Endothelial cell of umbilical vein (primary cell): ENCODE measurements around the gene LITAF. TPM values are rescaled to one million over a fixed set of nuclear protein-coding genes. Genes with fewer than 3 reads are reported as not detected.

Experiments
- BruUV-seq: library from RNA; stranded (reverse); fragments of 400-500 nt; replicated peaks from 2 replicates; lab custom pipeline; 2021; lab: Mats Ljungman, UMichigan
- CTCF ChIA-PET: fragments of 300-600, 350-600 bp; sonication (Branson Sonifier 250); formaldehyde crosslinking; loops from one replicate; lab custom pipeline; 2021; ENCODE audit warnings: antibody characterized with exemption, inconsistent platforms; lab: Charles Lee
- POLR2A ChIA-PET: fragments of 300-600, 350-600 bp; sonication (Branson Sonifier 250); formaldehyde crosslinking; loops from one replicate; lab custom pipeline; 2021; ENCODE audit warnings: antibody characterized with exemption, inconsistent platforms; lab: Charles Lee
- DNase-seq: peaks from one replicate; pipeline ENCODE4 v3.0.0-alpha.2; 2011; ENCODE audit warnings: low read depth, low spot score
- FAIRE-seq: peaks from 2 replicates; lab custom pipeline; 2011; peaks lifted over from hg19 to GRCh38; lab: Jason Lieb, UNC
- H2AFZ ChIP-seq: 2 replicates; pipeline ENCODE4 v1.6.0; 2012; ENCODE audit warnings: low read depth, low read length, control low read depth, inconsistent platforms
- H3K27ac ChIP-seq: 2 replicates; pipeline ENCODE4 v1.5.1; 2011; ENCODE audit warnings: low read depth, mild to moderate bottlenecking, control low read depth, low read length, moderate library complexity; ENCODE audit not compliant: insufficient read depth
- H3K27me3 ChIP-seq, 2 experiments: 2 replicates each; pipeline versions ENCODE4 v1.6.0 to v1.6.1; 2011; ENCODE audit warnings: low read length in 2 of 2, mixed read lengths in 1 of 2; ENCODE audit not compliant: control insufficient read depth in 2 of 2, insufficient read depth in 2 of 2
- H3K36me3 ChIP-seq, 2 experiments: 2 replicates in 1 of 2; 3 replicates in 1 of 2; pipeline ENCODE4 v1.5.1; 2011; ENCODE audit warnings: low read length in 2 of 2, mild to moderate bottlenecking in 1 of 2, moderate library complexity in 1 of 2; ENCODE audit not compliant: control insufficient read depth in 2 of 2, insufficient read depth in 2 of 2; ENCODE audit errors: extremely low read depth in 1 of 2
- H3K4me1 ChIP-seq: 3 replicates; pipeline ENCODE4 v1.5.1; 2011; ENCODE audit warnings: mild to moderate bottlenecking, low read length; ENCODE audit not compliant: control insufficient read depth, insufficient read depth; ENCODE audit errors: extremely low read depth
- H3K4me2 ChIP-seq: 2 replicates; pipeline ENCODE4 v1.6.1; 2011; ENCODE audit warnings: low read length, control low read depth, mixed read lengths; ENCODE audit not compliant: insufficient read depth
- H3K4me3 ChIP-seq, 3 experiments: fragments of 200-600 bp in 1 of 3; sonication (generic), shearing (Covaris generic) in 1 of 3; replicated peaks in 1 of 3; 2 replicates each; pipeline ENCODE4 v1.5.1; 2011 to 2016; ENCODE audit warnings: control low read depth in 3 of 3, low read length in 3 of 3, mild to moderate bottlenecking in 2 of 3, inconsistent platforms in 1 of 3, low read depth in 1 of 3, moderate library complexity in 1 of 3; ENCODE audit not compliant: insufficient read depth in 1 of 3
- H3K79me2 ChIP-seq: 2 replicates; pipeline ENCODE4 v1.6.0; 2012; ENCODE audit warnings: low read length, inconsistent platforms; ENCODE audit not compliant: control insufficient read depth, insufficient read depth
- H3K9ac ChIP-seq: replicated peaks from 2 replicates; pipeline ENCODE3; 2011; ENCODE audit warnings: low read length, control low read depth; ENCODE audit not compliant: insufficient read depth; ENCODE audit errors: extremely low read depth
- H3K9me1 ChIP-seq: replicated peaks from 3 replicates; pipeline ENCODE4 v1.6.0; 2011; ENCODE audit warnings: mild to moderate bottlenecking, low read length; ENCODE audit not compliant: control insufficient read depth, insufficient read depth; ENCODE audit errors: extremely low read depth
- H3K9me3 ChIP-seq: replicated peaks from 2 replicates; pipeline ENCODE4 v1.5.1; 2012; ENCODE audit warnings: low read length, inconsistent platforms; ENCODE audit not compliant: control insufficient read depth, insufficient read depth
- H4K20me1 ChIP-seq: replicated peaks from 2 replicates; pipeline ENCODE3; 2011; ENCODE audit warnings: mild to moderate bottlenecking, low read length; ENCODE audit not compliant: control insufficient read depth, insufficient read depth; ENCODE audit errors: extremely low read depth
- CTCF ChIP-seq, 2 donors: IDR thresholded peaks; 1 replicate in 1 of 2; 2 replicates in 1 of 2; pipeline ENCODE4 v1.5.1; 2011; ENCODE audit warnings: low read length in 2 of 2, mild to moderate bottlenecking in 2 of 2, moderate library complexity in 2 of 2, control low read depth in 1 of 2, inconsistent platforms in 1 of 2, low read depth in 1 of 2; ENCODE audit not compliant: insufficient read depth in 1 of 2; ENCODE audit errors: extremely low read depth in 1 of 2
- EZH2 ChIP-seq: IDR thresholded peaks from 2 replicates; pipeline ENCODE4 v1.6.1; 2012; ENCODE audit warnings: borderline replicate concordance, low read depth, mild to moderate bottlenecking, moderate library complexity, low read length, inconsistent platforms; ENCODE audit not compliant: severe bottlenecking
- GATA2 ChIP-seq: IDR thresholded peaks from 2 replicates; pipeline ENCODE4 v1.7.0; 2011; ENCODE audit warnings: low read depth, mild to moderate bottlenecking, moderate library complexity, mixed read lengths, low read length; ENCODE audit not compliant: insufficient read length, insufficient read depth
- JUN ChIP-seq: IDR thresholded peaks from 2 replicates; pipeline ENCODE4 v1.6.1; 2011; ENCODE audit warnings: borderline replicate concordance, low read depth; ENCODE audit not compliant: insufficient read length, insufficient read depth
- MAX ChIP-seq: IDR thresholded peaks from 2 replicates; pipeline ENCODE4 v1.6.1; 2011; ENCODE audit not compliant: insufficient read depth, insufficient read length
- MYC ChIP-seq: IDR thresholded peaks from one replicate; pipeline ENCODE4 v1.6.1; 2011; ENCODE audit warnings: mild to moderate bottlenecking, low read depth, low read length
- POLR2A ChIP-seq: IDR thresholded peaks from 2 replicates; pipeline ENCODE4 v1.6.1; 2012; ENCODE audit warnings: low read depth, mild to moderate bottlenecking, control low read depth, low read length
- POLR2AphosphoS5 ChIP-seq: IDR thresholded peaks from 2 replicates; pipeline ENCODE4 v1.6.1; 2012; ENCODE audit warnings: low read depth, mild to moderate bottlenecking, control low read depth, low read length, moderate library complexity; ENCODE audit not compliant: insufficient read depth
- dilution Hi-C: fragments of 300-500 bp; cut with MboI; formaldehyde crosslinking; loops from one replicate; pipeline ENCODE4 v1.15.0; 2019; ENCODE audit warnings: low sequenced_read_pairs; ENCODE audit not compliant: extremely low pct_ligation_motif_present
- intact Hi-C: fragments of 100-400 bp; cut with micrococcal nuclease; formaldehyde crosslinking; loops from one replicate; pipeline ENCODE4 v1.10.0; 2022
- polyA plus RNA-seq, 4 experiments: library from polyadenylated mRNA; depleted of rRNA in 3 of 4; stranded (reverse) in 3 of 4; unstranded in 1 of 4; fragments of >200 nt; gene quantifications; 2 replicates each; pipeline versions ENCODE4 v1.2.1 to v1.2.3, GENCODE V29; 2011 to 2012; ENCODE audit warnings: missing spikeins in 1 of 4
- total RNA-seq: library from RNA; stranded (reverse); gene quantifications from 2 replicates; pipeline ENCODE4 v1.2.3, GENCODE V29; 2021

The LITAF gene
- total and polyA plus RNA-seq, 2 donors (not counting 3 experiments of a cell fraction or from before 2014, with no cell fraction given) = 15.2 to 27.2 TPM

GRCh38 chr16:11570258-11570657 is 16.5 kb downstream of the LITAF start:
- H3K4me3 ChIP-seq = no peak overlapping the region
- no peak for DNase-seq
- no peaks in the 10 kb centered on the region for H3K9me1 ChIP-seq
- H3K9me3 ChIP-seq = no peaks in the 10 kb centered on the region
- POLR2A ChIA-PET = no interaction called here
- CTCF ChIA-PET = interaction anchor here (0.6 to 1.1 kb wide), 2 partner anchors 33 to 38 kb away, joined by 3 to 4 read pairs; no protein-coding TSS in a partner anchor
- H2AFZ ChIP-seq = no peak overlapping the region
- intact Hi-C loops (no loop called here), dilution Hi-C loops (no loop called here)
- H3K27me3 ChIP-seq = no peaks in the 10 kb centered on the region
- no TSS peak for BruUV-seq
- no peaks in the 10 kb centered on the region for H4K20me1 ChIP-seq
- no peaks in the 10 kb centered on the region for H3K79me2 ChIP-seq
- no peak for FAIRE-seq
- no peaks in the 10 kb centered on the region for H3K36me3 ChIP-seq
- TF ChIP-seq MYC (no peak), POLR2A (no peak), CTCF (IDR thresholded peaks at IDR 0.05; ENCODE audit: extremely low read depth in 1 of 2, insufficient read depth in 1 of 2, low read depth in 1 of 2, low read length in 2 of 2) (no peak), JUN (no peak), MAX (no peak), EZH2 (no peak), GATA2 (no peak), POLR2AphosphoS5 (no peak)
- no peak overlapping the region for H3K4me2 ChIP-seq
- no peaks in the 10 kb centered on the region for H3K4me1 ChIP-seq
- no peak overlapping the region for H3K27ac ChIP-seq
- no peak overlapping the region for H3K9ac ChIP-seq
